Liver (tissue), 9 donors: ENCODE results near the gene PSMD1. TPM values are rescaled to one million over a fixed set of nuclear protein-coding genes. Genes with fewer than 3 reads are reported as not detected.
A peak's percentile ranks its signal among the peaks of the same experiment; 100 is the strongest.

Experiments
- DNase-seq: peaks from one replicate; pipeline ENCODE4 v3.0.0-alpha.2; 2017; ENCODE audit warnings: low spot score
- H3K27ac ChIP-seq, 2 donors: one replicate each; pipeline ENCODE4 v1.7.0; 2013; ENCODE audit warnings: inconsistent platforms in 2 of 2, low read length in 2 of 2, control low read depth in 1 of 2, low read depth in 1 of 2, mild to moderate bottlenecking in 1 of 2
- H3K27me3 ChIP-seq, 4 donors: one replicate each; pipeline versions ENCODE4 v1.6.1 to v1.7.0; 2013; ENCODE audit warnings: low read length in 3 of 4, inconsistent platforms in 1 of 4, mild to moderate bottlenecking in 1 of 4, moderate library complexity in 1 of 4; ENCODE audit not compliant: control insufficient read depth in 4 of 4, insufficient read depth in 4 of 4
- H3K36me3 ChIP-seq, 4 donors: one replicate each; pipeline versions ENCODE4 v1.6.1 to v1.7.0; 2013; ENCODE audit warnings: low read length in 3 of 4, mild to moderate bottlenecking in 3 of 4, low read depth in 1 of 4, moderate library complexity in 1 of 4; ENCODE audit not compliant: control insufficient read depth in 4 of 4, insufficient read depth in 3 of 4
- H3K4me1 ChIP-seq, 4 donors: one replicate each; pipeline versions ENCODE4 v1.6.1 to v1.7.0; 2013; ENCODE audit warnings: low read length in 3 of 4, mild to moderate bottlenecking in 3 of 4, moderate library complexity in 1 of 4; ENCODE audit not compliant: control insufficient read depth in 4 of 4, insufficient read depth in 4 of 4
- H3K4me3 ChIP-seq, 3 donors: one replicate each; pipeline versions ENCODE4 v1.6.1 to v1.7.0; 2013; ENCODE audit warnings: low read length in 3 of 3, control low read depth in 1 of 3, low read depth in 1 of 3, mild to moderate bottlenecking in 1 of 3
- H3K9ac ChIP-seq, 2 donors: one replicate each; pipeline ENCODE4 v1.7.0; 2013; ENCODE audit warnings: low read length in 2 of 2, mild to moderate bottlenecking in 2 of 2, moderate library complexity in 2 of 2, control low read depth in 1 of 2, low read depth in 1 of 2
- H3K9me3 ChIP-seq, 4 donors: one replicate each; pipeline versions ENCODE4 v1.6.1 to v1.7.0; 2013; ENCODE audit warnings: low read length in 3 of 4; ENCODE audit not compliant: control insufficient read depth in 4 of 4
- EGR1 ChIP-seq, 2 donors: IDR thresholded peaks; 2 replicates each; pipeline ENCODE4 v1.6.1; 2016 to 2018; ENCODE audit warnings: antibody characterized with exemption in 2 of 2, low read depth in 2 of 2
- FOXA1 ChIP-seq: IDR thresholded peaks from 2 replicates; pipeline ENCODE4 v1.6.1; 2016; ENCODE audit warnings: antibody characterized with exemption
- FOXA2 ChIP-seq: IDR thresholded peaks from 2 replicates; pipeline ENCODE4 v1.6.1; 2016; ENCODE audit warnings: antibody characterized with exemption
- GABPA ChIP-seq, 2 donors: IDR thresholded peaks in 1 of 2; conservative IDR thresholded peaks in 1 of 2; 2 replicates each; pipeline ENCODE4 v1.6.1; 2016; ENCODE audit warnings: antibody characterized with exemption in 2 of 2, mild to moderate bottlenecking in 1 of 2, moderate library complexity in 1 of 2
- HNF4A ChIP-seq, 2 donors: conservative IDR thresholded peaks; 2 replicates each; pipeline ENCODE4 v1.6.1; 2016; ENCODE audit warnings: antibody characterized with exemption in 2 of 2, mild to moderate bottlenecking in 2 of 2
- HNF4G ChIP-seq: IDR thresholded peaks from 2 replicates; pipeline ENCODE4 v1.6.1; 2016; ENCODE audit warnings: antibody characterized with exemption
- JUND ChIP-seq, 2 donors: IDR thresholded peaks; 2 replicates each; pipeline ENCODE4 v1.6.1; 2016; ENCODE audit warnings: antibody characterized with exemption in 2 of 2
- NR2F2 ChIP-seq: IDR thresholded peaks from 2 replicates; pipeline ENCODE4 v1.6.1; 2016; ENCODE audit warnings: antibody characterized with exemption
- RAD21 ChIP-seq, 2 donors: IDR thresholded peaks; 2 replicates each; pipeline ENCODE4 v1.6.1; 2016; ENCODE audit warnings: antibody characterized with exemption in 2 of 2, mild to moderate bottlenecking in 2 of 2
- RXRA ChIP-seq, 2 donors: IDR thresholded peaks; 2 replicates each; pipeline ENCODE4 v1.6.1; 2017 to 2018; ENCODE audit warnings: antibody characterized with exemption in 2 of 2, mild to moderate bottlenecking in 1 of 2
- TAF1 ChIP-seq: conservative IDR thresholded peaks from 2 replicates; pipeline ENCODE4 v1.6.1; 2016; ENCODE audit warnings: antibody characterized with exemption, mild to moderate bottlenecking
- YY1 ChIP-seq: IDR thresholded peaks from 2 replicates; pipeline ENCODE4 v1.6.1; 2016; ENCODE audit warnings: antibody characterized with exemption, mild to moderate bottlenecking
- WGBS: extraction: QIAGEN DNeasy Blood & Tissue Kit; methylation state at CpG from one replicate; pipeline ENCODE4 v1.1.7; 2013; 5-methylcytosine and 5-hydroxymethylcytosine counted together
- polyA plus RNA-seq, 2 donors: library from polyadenylated mRNA; stranded (reverse) in 1 of 2; unstranded in 1 of 2; fragments of 200-250 nt in 1 of 2; fragments of >200 nt in 1 of 2; fragmentation: Nextera tagmentation in 1 of 2; extraction: Ambion mirVana in 1 of 2; gene quantifications; one replicate each; pipeline versions ENCODE4 v1.2.1 to v1.2.3, GENCODE V29; 2013 to 2015
- total RNA-seq, 2 donors: library from RNA; depleted of rRNA; stranded (reverse); fragments of >200 nt; gene quantifications; one replicate each; pipeline ENCODE4 v1.2.3, GENCODE V29; 2014
- TF ChIP-seq, protein P1 (sequence below): IDR thresholded peaks from 2 replicates; pipeline ENCODE4 v1.6.1; 2016; ENCODE audit warnings: antibody characterized with exemption
- TF ChIP-seq, protein P2 (sequence below): fragments of 150-350 bp; IDR thresholded peaks from 2 replicates; pipeline ENCODE4 v1.5.1; 2017; ENCODE audit warnings: improper control_type of control experiment, low read depth, low read length; ENCODE audit not compliant: missing input control
- TF ChIP-seq, protein P3 (sequence below): IDR thresholded peaks from 2 replicates; pipeline ENCODE4 v1.6.1; 2016; ENCODE audit warnings: antibody characterized with exemption
- TF ChIP-seq, protein P4 (sequence below): IDR thresholded peaks from 2 replicates; pipeline ENCODE4 v1.6.1; 2016; ENCODE audit warnings: antibody characterized with exemption, mild to moderate bottlenecking
- TF ChIP-seq, protein P5 (sequence below): IDR thresholded peaks from 2 replicates; pipeline ENCODE4 v1.6.1; 2016; ENCODE audit warnings: antibody characterized with exemption
- donor health status: healthy.
- donor health status: healthy.
- donor health status: healthy.
- donor health status: healthy.
- donor health status: healthy.

Gene PSMD1
- total and polyA plus RNA-seq, 4 donors, result 31.7 to 83.3 (median 68.1) TPM

DNA sequence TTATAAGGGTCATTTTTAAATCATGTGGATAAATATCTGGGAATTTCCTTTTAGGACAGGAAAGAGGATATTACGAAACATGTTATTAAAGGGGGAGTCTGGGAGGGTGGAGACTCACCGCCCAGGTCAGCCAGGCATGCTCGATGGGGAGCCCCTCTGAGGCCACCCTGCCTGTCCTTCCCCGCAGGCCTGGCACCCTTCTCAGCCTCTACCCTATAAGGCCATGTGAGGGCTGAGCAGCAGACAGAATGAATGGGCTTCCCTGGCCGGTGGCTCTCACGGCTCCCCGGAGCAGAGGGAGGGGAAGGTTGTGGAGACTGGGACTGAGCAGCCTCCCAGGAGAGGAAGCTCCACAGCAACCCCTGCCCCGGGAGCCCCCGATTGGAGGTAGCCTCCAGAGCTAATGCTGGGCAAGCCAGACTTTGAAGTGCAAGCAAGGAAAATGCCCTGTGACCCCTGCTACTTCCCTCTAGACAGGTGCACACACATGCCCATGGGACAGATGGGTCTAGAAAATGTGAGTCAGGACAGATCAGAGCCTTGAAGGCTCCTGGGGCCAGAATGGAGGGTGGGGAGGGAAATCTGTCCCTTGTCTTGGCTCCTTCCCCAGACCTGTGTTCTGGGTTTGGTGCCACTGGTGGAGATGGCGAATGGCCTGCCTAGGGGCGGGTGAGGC lies 128.5 kb downstream of the PSMD1 start:
- H3K36me3 ChIP-seq, result no peaks in the 10 kb centered on the region
- TF ChIP-seq HNF4G (no peak), HNF4A (conservative IDR thresholded peaks at IDR 0.05) (no peak), TAF1 (no peak), GABPA (IDR thresholded peaks at IDR 0.05 in 1 of 2, conservative IDR thresholded peaks at IDR 0.05 in 1 of 2) (no peak), RAD21 (IDR thresholded peaks at IDR 0.05) (no peak), NR2F2 (no peak), FOXA2 (no peak), YY1 (no peak), EGR1 (IDR thresholded peaks at IDR 0.05; ENCODE audit: low read depth in 2 of 2) (no peak), FOXA1 (no peak), RXRA (IDR thresholded peaks at IDR 0.05) (no peak), JUND (IDR thresholded peaks at IDR 0.05) (no peak)
- TF ChIP-seq, protein P1, sequence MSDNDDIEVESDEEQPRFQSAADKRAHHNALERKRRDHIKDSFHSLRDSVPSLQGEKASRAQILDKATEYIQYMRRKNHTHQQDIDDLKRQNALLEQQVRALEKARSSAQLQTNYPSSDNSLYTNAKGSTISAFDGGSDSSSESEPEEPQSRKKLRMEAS, result no peak
- TF ChIP-seq, protein P2, sequence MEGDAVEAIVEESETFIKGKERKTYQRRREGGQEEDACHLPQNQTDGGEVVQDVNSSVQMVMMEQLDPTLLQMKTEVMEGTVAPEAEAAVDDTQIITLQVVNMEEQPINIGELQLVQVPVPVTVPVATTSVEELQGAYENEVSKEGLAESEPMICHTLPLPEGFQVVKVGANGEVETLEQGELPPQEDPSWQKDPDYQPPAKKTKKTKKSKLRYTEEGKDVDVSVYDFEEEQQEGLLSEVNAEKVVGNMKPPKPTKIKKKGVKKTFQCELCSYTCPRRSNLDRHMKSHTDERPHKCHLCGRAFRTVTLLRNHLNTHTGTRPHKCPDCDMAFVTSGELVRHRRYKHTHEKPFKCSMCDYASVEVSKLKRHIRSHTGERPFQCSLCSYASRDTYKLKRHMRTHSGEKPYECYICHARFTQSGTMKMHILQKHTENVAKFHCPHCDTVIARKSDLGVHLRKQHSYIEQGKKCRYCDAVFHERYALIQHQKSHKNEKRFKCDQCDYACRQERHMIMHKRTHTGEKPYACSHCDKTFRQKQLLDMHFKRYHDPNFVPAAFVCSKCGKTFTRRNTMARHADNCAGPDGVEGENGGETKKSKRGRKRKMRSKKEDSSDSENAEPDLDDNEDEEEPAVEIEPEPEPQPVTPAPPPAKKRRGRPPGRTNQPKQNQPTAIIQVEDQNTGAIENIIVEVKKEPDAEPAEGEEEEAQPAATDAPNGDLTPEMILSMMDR, result no peak
- TF ChIP-seq, protein P3, sequence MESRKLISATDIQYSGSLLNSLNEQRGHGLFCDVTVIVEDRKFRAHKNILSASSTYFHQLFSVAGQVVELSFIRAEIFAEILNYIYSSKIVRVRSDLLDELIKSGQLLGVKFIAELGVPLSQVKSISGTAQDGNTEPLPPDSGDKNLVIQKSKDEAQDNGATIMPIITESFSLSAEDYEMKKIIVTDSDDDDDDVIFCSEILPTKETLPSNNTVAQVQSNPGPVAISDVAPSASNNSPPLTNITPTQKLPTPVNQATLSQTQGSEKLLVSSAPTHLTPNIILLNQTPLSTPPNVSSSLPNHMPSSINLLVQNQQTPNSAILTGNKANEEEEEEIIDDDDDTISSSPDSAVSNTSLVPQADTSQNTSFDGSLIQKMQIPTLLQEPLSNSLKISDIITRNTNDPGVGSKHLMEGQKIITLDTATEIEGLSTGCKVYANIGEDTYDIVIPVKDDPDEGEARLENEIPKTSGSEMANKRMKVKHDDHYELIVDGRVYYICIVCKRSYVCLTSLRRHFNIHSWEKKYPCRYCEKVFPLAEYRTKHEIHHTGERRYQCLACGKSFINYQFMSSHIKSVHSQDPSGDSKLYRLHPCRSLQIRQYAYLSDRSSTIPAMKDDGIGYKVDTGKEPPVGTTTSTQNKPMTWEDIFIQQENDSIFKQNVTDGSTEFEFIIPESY, result no peak
- TF ChIP-seq, protein P4, sequence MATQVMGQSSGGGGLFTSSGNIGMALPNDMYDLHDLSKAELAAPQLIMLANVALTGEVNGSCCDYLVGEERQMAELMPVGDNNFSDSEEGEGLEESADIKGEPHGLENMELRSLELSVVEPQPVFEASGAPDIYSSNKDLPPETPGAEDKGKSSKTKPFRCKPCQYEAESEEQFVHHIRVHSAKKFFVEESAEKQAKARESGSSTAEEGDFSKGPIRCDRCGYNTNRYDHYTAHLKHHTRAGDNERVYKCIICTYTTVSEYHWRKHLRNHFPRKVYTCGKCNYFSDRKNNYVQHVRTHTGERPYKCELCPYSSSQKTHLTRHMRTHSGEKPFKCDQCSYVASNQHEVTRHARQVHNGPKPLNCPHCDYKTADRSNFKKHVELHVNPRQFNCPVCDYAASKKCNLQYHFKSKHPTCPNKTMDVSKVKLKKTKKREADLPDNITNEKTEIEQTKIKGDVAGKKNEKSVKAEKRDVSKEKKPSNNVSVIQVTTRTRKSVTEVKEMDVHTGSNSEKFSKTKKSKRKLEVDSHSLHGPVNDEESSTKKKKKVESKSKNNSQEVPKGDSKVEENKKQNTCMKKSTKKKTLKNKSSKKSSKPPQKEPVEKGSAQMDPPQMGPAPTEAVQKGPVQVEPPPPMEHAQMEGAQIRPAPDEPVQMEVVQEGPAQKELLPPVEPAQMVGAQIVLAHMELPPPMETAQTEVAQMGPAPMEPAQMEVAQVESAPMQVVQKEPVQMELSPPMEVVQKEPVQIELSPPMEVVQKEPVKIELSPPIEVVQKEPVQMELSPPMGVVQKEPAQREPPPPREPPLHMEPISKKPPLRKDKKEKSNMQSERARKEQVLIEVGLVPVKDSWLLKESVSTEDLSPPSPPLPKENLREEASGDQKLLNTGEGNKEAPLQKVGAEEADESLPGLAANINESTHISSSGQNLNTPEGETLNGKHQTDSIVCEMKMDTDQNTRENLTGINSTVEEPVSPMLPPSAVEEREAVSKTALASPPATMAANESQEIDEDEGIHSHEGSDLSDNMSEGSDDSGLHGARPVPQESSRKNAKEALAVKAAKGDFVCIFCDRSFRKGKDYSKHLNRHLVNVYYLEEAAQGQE, result no peak
- TF ChIP-seq, protein P5, sequence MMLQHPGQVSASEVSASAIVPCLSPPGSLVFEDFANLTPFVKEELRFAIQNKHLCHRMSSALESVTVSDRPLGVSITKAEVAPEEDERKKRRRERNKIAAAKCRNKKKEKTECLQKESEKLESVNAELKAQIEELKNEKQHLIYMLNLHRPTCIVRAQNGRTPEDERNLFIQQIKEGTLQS, result no peak
- H3K27ac ChIP-seq, result peak overlapping the region in 1 of 2 donors; percentile 14

More for the DNA sequence above, 128.5 kb downstream of the PSMD1 start:
- no peaks in the 10 kb centered on the region for H3K27me3 ChIP-seq
- H3K9me3 ChIP-seq, result no peaks in the 10 kb centered on the region
- WGBS, result 78% methylated on average over 11 of the region's 11 CpGs
- no peak overlapping the region for H3K4me3 ChIP-seq
- peaks cover 0 to 5% (median 1%) of the 10 kb centered on the region in 4 donors for H3K4me1 ChIP-seq
- no peak overlapping the region for H3K9ac ChIP-seq
- DNase-seq, result no peak
